Mucosa of descending colon (tissue), 3 donors: ENCODE measurements around the gene MRPL52. TPM values are rescaled to one million over a fixed set of nuclear protein-coding genes. Genes with fewer than 3 reads are reported as not detected.

Source experiments
- ATAC-seq: fragments of 200-7000 bp; cut with Tn5 transposase; one replicate; pipeline ENCODE4 v1.9.1; 2020; ENCODE audit warnings: mild to moderate bottlenecking, moderate library complexity
- DNase-seq, 3 donors: peaks; one replicate each; pipeline ENCODE4 v3.0.0-alpha.2; 2020
- H3K36me3 ChIP-seq: fragments of 200-600 bp; one replicate; pipeline ENCODE4 v1.8.0; 2021; ENCODE audit warnings: low read depth, mild to moderate bottlenecking
- H3K4me1 ChIP-seq: fragments of 200-600 bp; one replicate; pipeline ENCODE4 v1.8.0; 2021; ENCODE audit warnings: low read depth, mild to moderate bottlenecking
- H3K4me3 ChIP-seq: fragments of 200-600 bp; one replicate; pipeline ENCODE4 v1.8.0; 2021; ENCODE audit warnings: mild to moderate bottlenecking
- H3K9me3 ChIP-seq: fragments of 200-600 bp; one replicate; pipeline ENCODE4 v1.8.0; 2021; ENCODE audit warnings: mild to moderate bottlenecking
- intact Hi-C, 2 donors: fragments of 100-400 bp; cut with DNase I in 1 of 2; cut with micrococcal nuclease in 1 of 2; formaldehyde crosslinking; loops; one replicate each; pipeline versions ENCODE4 v1.11.0 to v1.11.1; 2022; cut with DNase I, micrococcal nuclease
- total RNA-seq, 3 donors: library from RNA; stranded (reverse); fragmentation: NEBNext Ultra II Directional in 2 of 3; extraction: Animal tissue kit (Norgen Biotek cat#: 25700) in 2 of 3; gene quantifications; one replicate each; pipeline versions ENCODE4 v1.2.1 to v1.2.4, GENCODE V29; 2021 to 2023
- TF ChIP-seq, protein P1 (sequence below): fragments of 200-600 bp; IDR thresholded peaks from one replicate; pipeline ENCODE4 v1.8.0; 2022; ENCODE audit warnings: antibody characterized with exemption, mild to moderate bottlenecking
- donor health status: DM: no; HTN: no; CAD: no; lungs with moderate emphysema.
- donor health status: DM: no; HTN: no; CAD: no.
- donor health status: DM: no; HTN: yes; CAD: no.

Gene MRPL52
- total RNA-seq, 3 donors from 2014 or later: 59.1 to 79.1 (median 64.5) TPM

DNA sequence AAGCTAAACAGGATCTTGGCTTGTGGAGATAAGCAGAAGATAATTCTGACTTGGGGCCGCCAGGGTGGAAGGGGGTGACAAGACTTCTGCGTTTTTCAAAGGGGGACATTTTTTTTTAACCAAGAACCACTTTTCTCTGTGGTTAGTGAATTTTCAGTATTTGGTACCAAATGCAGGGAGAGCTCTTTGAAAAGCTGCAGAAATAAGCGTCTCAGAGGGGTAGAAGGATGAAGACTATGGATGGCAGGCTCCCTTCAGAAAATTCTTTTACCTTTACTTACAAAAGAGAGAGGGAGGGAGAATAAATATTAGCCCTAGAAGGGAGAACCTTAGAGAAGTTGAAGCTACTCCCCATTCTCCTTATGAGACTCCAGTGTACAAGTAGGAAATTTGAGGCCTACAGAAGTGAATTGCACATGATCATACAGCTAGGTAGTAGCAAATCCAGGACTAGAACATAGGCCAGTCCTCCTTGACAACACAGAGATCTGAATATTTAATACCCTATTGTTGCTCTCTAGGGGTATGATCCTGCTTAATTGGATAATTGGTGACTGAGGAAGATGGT, 840 bp downstream of the MRPL52 start:
- intact Hi-C loops: no loop called here
- DNase-seq (no peak), ATAC-seq (no peak)
- H3K4me1 ChIP-seq: peaks cover 6% of the 10 kb centered on the region
- no peaks in the 10 kb centered on the region for H3K9me3 ChIP-seq
- TF ChIP-seq, protein P1, sequence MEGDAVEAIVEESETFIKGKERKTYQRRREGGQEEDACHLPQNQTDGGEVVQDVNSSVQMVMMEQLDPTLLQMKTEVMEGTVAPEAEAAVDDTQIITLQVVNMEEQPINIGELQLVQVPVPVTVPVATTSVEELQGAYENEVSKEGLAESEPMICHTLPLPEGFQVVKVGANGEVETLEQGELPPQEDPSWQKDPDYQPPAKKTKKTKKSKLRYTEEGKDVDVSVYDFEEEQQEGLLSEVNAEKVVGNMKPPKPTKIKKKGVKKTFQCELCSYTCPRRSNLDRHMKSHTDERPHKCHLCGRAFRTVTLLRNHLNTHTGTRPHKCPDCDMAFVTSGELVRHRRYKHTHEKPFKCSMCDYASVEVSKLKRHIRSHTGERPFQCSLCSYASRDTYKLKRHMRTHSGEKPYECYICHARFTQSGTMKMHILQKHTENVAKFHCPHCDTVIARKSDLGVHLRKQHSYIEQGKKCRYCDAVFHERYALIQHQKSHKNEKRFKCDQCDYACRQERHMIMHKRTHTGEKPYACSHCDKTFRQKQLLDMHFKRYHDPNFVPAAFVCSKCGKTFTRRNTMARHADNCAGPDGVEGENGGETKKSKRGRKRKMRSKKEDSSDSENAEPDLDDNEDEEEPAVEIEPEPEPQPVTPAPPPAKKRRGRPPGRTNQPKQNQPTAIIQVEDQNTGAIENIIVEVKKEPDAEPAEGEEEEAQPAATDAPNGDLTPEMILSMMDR: no peak
- peak overlapping the region; percentile 54 for H3K4me3 ChIP-seq
- no peaks in the 10 kb centered on the region for H3K36me3 ChIP-seq

DNA sequence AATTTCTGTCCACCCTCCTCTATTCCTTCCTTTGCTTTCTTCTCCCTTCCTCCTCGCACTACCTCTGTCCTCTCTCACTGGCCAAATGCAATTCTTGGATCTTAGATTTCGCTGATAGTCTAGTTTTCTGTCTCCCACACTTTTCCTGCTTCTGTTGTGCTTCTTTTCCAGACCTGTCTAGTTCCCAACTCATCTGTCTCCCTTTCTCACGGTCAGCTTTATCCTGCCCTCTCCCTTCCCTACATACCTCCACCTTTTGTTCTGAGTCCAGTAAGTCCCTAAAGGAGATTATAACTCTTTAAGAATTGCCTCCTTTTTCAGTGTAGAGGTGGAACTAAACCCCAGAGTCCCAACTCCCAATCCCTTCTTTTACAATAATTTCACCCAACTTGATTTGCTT, 5.8 kb downstream of the MRPL52 start:
- DNase-seq (no peak), ATAC-seq (no peak)
- intact Hi-C loops: no loop called here
- no peak overlapping the region for H3K4me3 ChIP-seq
- H3K9me3 ChIP-seq: no peaks in the 10 kb centered on the region
- no peaks in the 10 kb centered on the region for H3K36me3 ChIP-seq
- TF ChIP-seq, protein P1: no peak
- peaks cover 8% of the 10 kb centered on the region for H3K4me1 ChIP-seq

GRCh38 chr14:22836301-22837113, 6.8 kb downstream of the MRPL52 start, which contains the start of gene MMP14:
Gene MMP14 (plus strand): TSS chr14:22836585. CDS start chr14:22836818, 233 bp downstream.
- Histone ChIP-seq H3K9me3 (no peaks in the 10 kb centered on the region), H3K4me1 (peaks cover 5% of the 10 kb centered on the region), H3K36me3 (no peaks in the 10 kb centered on the region), H3K4me3 (peak within 1 kb of the TSS; percentile 80)
- ATAC-seq (peak; percentile 82), DNase-seq (peak; percentile 75 to 81 (median 75))
- intact Hi-C loops: no loop called here
- TF ChIP-seq, protein P1: no peak

DNA sequence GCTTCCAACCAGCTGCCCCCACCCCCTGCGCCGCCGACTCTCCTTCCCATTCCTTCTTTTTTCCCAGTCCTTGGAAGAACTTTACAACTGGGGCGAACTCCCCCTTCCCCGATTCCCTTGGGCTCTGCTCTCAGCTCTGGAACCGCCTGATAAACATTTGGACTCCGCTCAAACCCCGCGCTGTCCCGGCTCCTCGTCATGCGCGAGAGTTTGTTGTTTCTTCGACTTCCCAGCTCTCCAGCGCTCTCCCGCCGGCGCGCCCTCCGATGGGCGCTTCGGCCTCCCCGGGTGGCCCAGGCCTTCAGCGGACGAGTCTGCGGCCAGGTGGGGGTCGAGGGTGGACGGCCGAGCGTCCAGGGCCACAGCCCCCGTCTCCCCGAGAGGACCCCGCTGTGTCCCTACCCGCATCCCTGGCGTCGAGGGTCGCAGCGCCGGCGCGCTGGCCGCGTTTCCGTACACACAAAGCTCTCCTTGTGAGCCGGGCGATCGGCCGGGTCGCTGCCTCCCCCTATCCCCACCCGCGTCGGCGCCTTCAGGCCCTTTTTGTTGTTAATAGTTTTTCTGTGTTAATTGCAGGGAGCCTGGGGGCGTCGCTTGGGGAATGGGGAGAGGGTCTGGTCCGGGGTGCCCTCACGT, 7.5 kb downstream of the MRPL52 start:
- DNase-seq (peak; percentile 62 to 78 (median 70)), ATAC-seq (peak; percentile 75)
- Histone ChIP-seq H3K9me3 (no peaks in the 10 kb centered on the region), H3K36me3 (no peaks in the 10 kb centered on the region), H3K4me1 (peaks cover 5% of the 10 kb centered on the region), H3K4me3 (peak overlapping the region; percentile 80)
- TF ChIP-seq, protein P1: no peak
- intact Hi-C loops: no loop called here

DNA sequence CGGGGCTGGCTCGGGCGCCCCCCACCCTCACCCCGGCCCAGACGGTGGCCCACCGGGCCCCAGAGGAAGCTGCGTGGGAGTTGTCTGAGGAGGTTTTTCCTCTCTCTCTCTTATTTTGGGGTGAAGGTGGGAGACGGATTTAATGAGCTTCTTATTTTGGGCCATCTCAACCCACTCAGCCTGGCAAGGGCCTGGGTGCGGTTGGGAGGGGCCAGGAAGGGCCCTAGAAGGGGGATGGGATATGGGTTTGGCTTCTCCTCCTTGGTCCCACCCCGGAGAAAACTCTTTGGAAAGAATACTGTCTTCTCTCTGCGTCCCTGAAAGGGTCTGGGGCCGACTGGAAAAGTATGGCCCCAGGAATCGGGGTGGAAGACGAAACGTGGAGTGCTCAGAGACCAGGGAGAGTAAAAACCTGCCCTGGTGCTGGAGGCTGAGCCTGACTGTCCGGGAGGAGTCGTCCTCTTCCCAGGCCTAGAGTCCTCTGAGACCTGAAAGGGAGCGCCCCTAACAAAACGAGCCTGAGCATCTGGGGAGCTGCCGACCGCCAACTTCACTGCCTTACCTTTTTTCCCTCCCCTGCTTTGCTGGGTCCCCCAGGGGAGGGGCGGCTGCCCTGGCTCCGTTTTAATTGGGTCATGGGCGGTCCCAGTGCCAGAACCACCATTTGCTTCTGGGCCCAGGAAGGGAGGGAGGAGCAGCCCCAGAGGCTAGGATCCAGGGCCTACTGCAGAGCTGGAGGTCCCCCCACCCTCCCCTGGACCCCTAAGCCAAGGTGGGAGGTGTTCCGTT, 8.3 kb downstream of the MRPL52 start:
- Histone ChIP-seq H3K9me3 (no peaks in the 10 kb centered on the region), H3K4me1 (peaks cover 5% of the 10 kb centered on the region), H3K36me3 (no peaks in the 10 kb centered on the region), H3K4me3 (peak overlapping the region; percentile 80)
- ATAC-seq (peak; percentile 31), DNase-seq (peak; percentile 34 to 65 (median 57))
- intact Hi-C loops: no loop called here
- TF ChIP-seq, protein P1: no peak
